Mammary epithelial cell (primary cell): ENCODE data around the gene CLCA4.

ENCODE experiments used
- EZH2 ChIP-seq: IDR thresholded peaks from 2 replicates; pipeline ENCODE4 v1.6.1; 2012; ENCODE audit warnings: low read length, inconsistent platforms, borderline replicate concordance
- TF ChIP-seq, protein P1 (sequence below), 2 donors: IDR thresholded peaks in 1 of 2; conservative IDR thresholded peaks in 1 of 2; 2 replicates each; pipeline ENCODE4 v1.5.1; 2011 to 2012; ENCODE audit warnings: inconsistent platforms in 2 of 2, low read length in 2 of 2, mild to moderate bottlenecking in 2 of 2, control low read depth in 1 of 2, low read depth in 1 of 2; ENCODE audit not compliant: insufficient read depth in 1 of 2; ENCODE audit errors: extremely low read depth in 1 of 2

DNA sequence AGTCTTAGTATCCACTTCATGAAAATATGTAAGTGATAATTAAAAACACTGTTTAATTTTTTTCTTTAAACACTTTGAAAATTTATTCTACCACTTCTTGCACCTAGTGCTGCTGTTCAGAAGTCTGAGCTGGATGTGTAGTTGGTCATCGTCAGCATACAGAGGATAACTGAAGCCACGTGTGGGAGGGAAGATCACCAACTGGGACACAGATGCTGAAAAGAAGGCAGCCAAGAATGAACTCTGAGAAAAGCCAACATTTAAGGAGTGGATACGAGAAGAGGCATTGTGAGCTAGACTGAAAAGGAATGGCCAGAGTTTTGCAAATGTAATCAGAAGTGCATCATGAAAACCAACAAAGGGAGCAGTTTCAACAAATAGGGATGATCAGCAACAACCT, 24.6 kb upstream of the CLCA4 start:
- TF ChIP-seq, protein P1, sequence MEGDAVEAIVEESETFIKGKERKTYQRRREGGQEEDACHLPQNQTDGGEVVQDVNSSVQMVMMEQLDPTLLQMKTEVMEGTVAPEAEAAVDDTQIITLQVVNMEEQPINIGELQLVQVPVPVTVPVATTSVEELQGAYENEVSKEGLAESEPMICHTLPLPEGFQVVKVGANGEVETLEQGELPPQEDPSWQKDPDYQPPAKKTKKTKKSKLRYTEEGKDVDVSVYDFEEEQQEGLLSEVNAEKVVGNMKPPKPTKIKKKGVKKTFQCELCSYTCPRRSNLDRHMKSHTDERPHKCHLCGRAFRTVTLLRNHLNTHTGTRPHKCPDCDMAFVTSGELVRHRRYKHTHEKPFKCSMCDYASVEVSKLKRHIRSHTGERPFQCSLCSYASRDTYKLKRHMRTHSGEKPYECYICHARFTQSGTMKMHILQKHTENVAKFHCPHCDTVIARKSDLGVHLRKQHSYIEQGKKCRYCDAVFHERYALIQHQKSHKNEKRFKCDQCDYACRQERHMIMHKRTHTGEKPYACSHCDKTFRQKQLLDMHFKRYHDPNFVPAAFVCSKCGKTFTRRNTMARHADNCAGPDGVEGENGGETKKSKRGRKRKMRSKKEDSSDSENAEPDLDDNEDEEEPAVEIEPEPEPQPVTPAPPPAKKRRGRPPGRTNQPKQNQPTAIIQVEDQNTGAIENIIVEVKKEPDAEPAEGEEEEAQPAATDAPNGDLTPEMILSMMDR (conservative IDR thresholded peaks at IDR 0.05 in 1 of 2, IDR thresholded peaks at IDR 0.05 in 1 of 2; ENCODE audit: extremely low read depth in 1 of 2, insufficient read depth in 1 of 2, low read depth in 1 of 2, low read length in 2 of 2), result no peak
- TF ChIP-seq EZH2, result no peak
